Panc1 (cell line): ENCODE data around the gene RIPOR3.

Experiments used
- CTCF ChIP-seq: fragments of 450-650 bp; IDR thresholded peaks from 2 replicates; pipeline ENCODE4 v1.5.1; 2017; ENCODE audit warnings: mild to moderate bottlenecking
- POLR2AphosphoS5 ChIP-seq: IDR thresholded peaks from 2 replicates; pipeline ENCODE4 v1.6.1; 2012; ENCODE audit warnings: mild to moderate bottlenecking, low read depth, low read length, moderate library complexity
- TCF7L2 ChIP-seq: IDR thresholded peaks from 2 replicates; pipeline ENCODE4 v1.6.1; 2011; ENCODE audit warnings: mild to moderate bottlenecking, low read depth, low read length, inconsistent platforms

GRCh38 chr20:50712771-50713656, 21.7 kb upstream of the RIPOR3 start:
- no peak for TF ChIP-seq CTCF
- no peak for TF ChIP-seq POLR2AphosphoS5
- no peak for TF ChIP-seq TCF7L2
